ENCODE measurements around the gene TNNI2. TPM values are rescaled to one million over a fixed set of nuclear protein-coding genes. Genes with fewer than 3 reads are reported as not detected.
A peak's percentile ranks its signal among the peaks of the same experiment; 100 is the strongest.
"Not testable (repeated sequence)": the region's sequence is repeated elsewhere in the genome, so short reads cannot be mapped to it uniquely, and the experiment has no call there.

The TNNI2 gene
- not detected for total RNA-seq
- long read RNA-seq, partial matches to known transcripts = 0 of 1 reads
- long read RNA-seq, other reads (novel, unspliced or antisense) = 0 of 1 reads

- peak; percentile 27 for DNase-seq
- ATAC-seq = no peak
- intact Hi-C loops (cut with micrococcal nuclease) = loop anchor here (5.0 kb wide), 1 partner anchor 314 kb away; no protein-coding TSS in a partner anchor
Measured at GRCh38 chr11:1838426-1839144, at the start of gene TNNI2. Gene TNNI2 (plus strand): TSS chr11:1838981. CDS start chr11:1839697, 716 bp downstream.

GRCh38 chr11:1791912-1792311 lies 46.9 kb upstream of the TNNI2 start:
- ATAC-seq (no peak), DNase-seq (no peak)
- intact Hi-C loops (cut with micrococcal nuclease) = no loop called here

- no peak for ATAC-seq
- intact Hi-C loops (cut with micrococcal nuclease) = no loop called here
- no peak for DNase-seq
Measured at GRCh38 chr11:1792461-1792860, 46.3 kb upstream of the TNNI2 start.

DNA sequence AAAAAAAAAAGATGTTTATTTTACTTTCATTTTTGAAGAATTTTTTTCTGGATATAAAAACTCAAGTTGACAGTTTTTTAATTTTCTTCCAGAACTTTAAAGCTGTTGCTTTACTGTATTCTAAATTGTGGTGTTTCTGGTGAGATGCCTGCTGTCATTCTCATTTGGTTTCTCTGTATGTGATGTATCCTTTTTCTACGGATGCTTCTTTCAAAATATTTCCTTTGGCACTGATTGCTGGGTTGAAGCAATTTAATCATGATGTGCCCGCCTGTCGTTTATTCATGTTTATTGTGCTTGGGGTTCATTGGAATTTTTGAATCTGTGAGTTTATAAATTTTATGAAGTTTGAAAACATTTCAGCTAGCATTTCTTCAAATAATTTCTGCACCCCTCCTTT lies 45.7 kb upstream of the TNNI2 start:
- intact Hi-C loops (cut with micrococcal nuclease) = no loop called here
- ATAC-seq (no peak), DNase-seq (no peak)

- no peak for ATAC-seq
- intact Hi-C loops (cut with micrococcal nuclease) = no loop called here
Measured at GRCh38 chr11:1796413-1797011, 42.3 kb upstream of the TNNI2 start.

DNA sequence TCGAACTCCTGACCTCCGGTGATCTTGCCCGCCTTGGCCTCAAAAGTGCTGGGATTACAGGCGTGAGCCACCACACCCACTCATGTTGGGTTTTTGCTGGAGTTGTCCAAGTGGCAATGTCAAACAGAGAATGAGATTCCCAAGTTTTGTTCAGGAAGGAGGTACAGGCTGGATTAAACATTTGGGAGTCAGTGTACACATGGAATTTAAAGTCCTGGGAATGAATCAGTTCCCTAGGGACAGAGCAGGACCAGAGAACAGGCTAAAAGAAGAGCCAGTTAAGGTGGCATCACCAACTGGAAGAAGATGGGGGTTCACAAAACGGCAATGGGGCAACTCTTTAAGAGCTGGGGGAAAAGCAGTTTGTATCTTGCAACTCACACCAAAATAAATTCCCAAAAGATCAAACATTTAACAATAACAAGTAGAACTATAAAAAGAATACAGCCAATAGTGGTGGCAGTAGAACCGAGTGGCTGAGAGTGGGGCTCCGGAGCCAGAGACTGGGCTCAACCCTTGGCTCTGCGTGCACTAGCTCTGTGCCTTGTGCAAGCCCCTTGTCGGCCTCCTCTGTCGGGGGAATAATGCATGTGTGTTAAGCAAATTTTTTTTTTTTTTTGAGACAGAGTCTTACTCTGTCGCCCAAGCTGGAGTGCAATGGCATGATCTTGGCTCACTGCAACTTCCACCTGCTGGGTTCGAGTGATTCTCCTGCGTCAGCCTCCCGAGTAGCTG lies 41.2 kb upstream of the TNNI2 start:
- intact Hi-C loops (cut with micrococcal nuclease) = no loop called here
- DNase-seq (no peak), ATAC-seq (no peak)

More at GRCh38 chr11:1796413-1797011, 42.3 kb upstream of the TNNI2 start:
- DNase-seq = no peak

DNA sequence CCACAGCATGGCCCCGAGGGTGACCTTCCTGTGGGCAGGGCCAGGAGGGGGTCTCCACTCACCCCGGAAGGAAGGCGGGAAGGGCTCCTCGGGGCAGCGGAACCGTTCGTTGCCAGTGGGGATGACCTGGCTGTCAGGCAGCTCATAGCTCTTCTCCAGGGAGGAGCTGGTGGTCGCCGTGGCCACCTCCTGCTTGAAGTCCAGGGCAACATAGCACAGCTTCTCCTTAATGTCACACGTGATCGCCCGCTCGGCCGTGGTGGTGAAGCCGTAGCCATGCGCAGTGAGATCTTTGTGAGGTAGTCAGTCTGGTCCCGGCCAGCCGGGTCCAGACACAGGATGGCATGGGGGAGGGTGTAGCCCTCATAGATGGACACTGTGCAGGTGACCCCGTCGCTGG lies 35.5 kb upstream of the TNNI2 start:
- ATAC-seq (no peak), DNase-seq (no peak)
- intact Hi-C loops (cut with micrococcal nuclease) = no loop called here

DNA sequence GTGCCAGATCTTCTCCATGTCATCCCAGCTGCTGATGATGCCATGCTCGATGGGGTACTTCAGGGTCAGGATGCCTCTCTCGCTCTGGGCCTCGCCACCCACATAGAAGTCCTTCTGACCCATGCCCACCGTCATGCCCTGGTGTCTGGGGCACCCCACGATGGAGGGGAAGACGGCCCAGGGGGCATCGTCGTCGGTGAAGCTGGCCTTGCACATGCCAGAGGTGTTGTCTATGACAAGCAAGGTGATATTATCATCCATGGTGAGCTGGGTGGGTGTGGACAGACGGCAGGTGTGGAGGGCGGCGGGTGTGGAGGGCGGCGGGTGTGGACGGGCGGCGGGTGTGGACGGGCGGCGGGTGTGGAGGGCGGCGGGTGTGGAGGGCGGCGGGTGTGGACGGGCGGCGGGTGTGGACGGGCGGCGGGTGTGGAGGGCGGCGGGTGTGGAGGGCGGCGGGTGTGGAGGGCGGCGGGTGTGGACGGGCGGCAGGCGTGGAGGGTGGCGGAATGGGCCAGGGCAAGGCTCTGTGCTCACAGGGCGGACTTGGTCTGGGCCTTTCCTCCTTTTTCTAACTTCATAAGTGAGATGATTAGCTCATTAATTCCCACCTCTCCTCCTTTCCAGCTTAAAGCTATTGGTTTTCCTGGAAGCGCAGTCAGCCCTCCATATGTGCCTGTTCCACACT lies 34.8 kb upstream of the TNNI2 start:
- ATAC-seq; intact Hi-C loops (cut with micrococcal nuclease); DNase-seq: not testable (repeated sequence)

DNA sequence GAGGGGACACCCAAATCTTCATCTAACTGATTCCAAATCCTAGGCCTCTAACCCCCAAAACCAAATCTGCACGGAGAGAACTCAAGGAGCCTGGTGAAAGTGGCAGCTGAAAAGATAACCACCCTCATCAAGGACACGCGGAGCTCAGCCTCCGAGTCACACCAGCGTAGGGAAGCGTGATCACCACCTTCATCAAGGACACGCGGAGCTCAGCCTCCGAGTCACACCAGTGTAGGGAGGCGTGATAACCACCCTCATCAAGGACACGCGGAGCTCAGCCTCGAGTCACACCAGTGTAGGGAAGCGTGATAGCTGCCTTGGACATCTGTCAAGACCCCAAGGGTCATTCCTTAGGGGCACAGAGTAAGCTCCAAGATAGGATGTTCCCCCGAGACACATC lies 33.3 kb upstream of the TNNI2 start:
- ATAC-seq = no peak
- intact Hi-C loops (cut with micrococcal nuclease) = no loop called here

DNA sequence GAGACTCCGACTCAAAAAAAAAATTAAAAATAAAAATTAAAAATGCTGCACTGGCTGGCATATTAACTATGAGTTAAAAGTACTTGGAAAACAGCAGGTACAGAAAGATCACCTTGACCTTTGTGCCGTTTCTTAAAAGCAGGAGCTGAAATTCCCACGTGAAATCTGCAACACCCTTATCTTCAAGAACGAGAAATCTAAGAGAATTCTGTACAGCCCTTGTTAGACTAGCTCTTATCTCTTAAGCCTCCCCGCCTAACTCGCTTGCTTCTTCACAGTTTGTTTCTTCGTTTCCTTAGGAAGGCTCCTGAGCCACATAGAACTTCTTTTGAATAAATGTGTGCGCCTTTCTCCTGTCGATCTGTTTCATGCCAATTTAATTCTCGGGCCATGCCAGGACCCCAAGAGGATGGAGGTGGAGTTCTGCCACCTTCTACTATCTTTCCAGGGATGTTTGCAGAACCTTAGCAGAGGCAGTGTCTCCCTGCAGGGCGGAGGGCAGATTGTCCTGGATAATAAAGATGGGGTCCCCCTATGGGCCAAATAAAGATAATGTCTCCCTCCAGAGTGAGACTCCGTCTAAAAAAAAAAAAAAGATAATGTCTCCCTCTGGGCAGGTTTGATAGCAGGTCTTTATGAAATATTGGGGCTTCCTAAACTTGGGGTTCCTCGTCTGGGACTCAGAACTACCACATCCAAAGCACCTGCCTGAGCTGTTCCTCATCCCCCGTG lies 31.4 kb upstream of the TNNI2 start:
- DNase-seq (no peak), ATAC-seq (no peak)
- intact Hi-C loops (cut with micrococcal nuclease) = no loop called here

More for the DNA sequence above, 33.3 kb upstream of the TNNI2 start:
- DNase-seq = no peak

GRCh38 chr11:1810761-1811160 lies 28.0 kb upstream of the TNNI2 start:
- intact Hi-C loops (cut with micrococcal nuclease) = no loop called here
- DNase-seq = no peak
- ATAC-seq = peak; percentile 25

GRCh38 chr11:1812274-1812673 lies 26.5 kb upstream of the TNNI2 start:
- no peak for ATAC-seq
- DNase-seq = no peak
- intact Hi-C loops (cut with micrococcal nuclease) = no loop called here

DNA sequence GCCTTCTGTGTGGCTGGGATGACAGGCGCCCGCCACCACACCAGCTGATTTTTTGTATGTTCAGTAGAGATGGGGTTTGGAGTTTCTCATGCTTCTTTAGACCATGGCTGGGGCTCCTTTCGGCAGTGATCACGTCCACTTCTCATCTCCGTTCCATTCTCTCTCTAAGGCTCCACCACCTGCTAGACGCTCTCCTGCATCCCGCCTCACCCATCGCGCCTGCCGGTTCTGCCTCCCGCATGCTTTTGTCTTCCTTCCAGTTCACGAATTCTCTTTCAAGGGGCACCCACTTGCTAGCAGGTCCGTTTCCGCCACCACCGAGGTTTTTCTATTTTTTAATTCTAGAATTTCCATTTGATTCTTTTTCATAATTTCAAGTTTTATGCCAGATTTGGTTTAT lies 26.0 kb upstream of the TNNI2 start:
- no peak for ATAC-seq
- intact Hi-C loops (cut with micrococcal nuclease) = no loop called here

DNA sequence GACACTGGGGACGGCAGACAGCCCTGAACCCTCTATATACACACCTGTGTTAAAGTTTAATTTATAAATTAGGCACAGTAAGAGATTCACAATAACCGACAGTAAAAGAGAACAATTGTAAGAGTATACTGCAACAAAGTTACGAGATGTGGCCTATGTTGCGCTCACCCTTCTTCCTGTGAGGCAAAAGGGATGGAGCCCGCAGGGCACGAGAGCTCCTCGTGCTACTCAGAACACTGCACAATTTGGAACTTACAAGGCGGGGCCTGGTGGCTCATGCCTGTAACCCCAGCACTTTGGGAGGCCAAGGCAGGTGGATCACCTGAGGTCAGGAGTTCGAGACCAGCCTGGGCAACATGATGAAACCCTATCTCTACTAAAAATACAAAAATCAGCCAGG lies 25.4 kb upstream of the TNNI2 start:
- intact Hi-C loops (cut with micrococcal nuclease); ATAC-seq; DNase-seq: not testable (repeated sequence)

More for the DNA sequence above, 26.0 kb upstream of the TNNI2 start:
- DNase-seq = no peak

DNA sequence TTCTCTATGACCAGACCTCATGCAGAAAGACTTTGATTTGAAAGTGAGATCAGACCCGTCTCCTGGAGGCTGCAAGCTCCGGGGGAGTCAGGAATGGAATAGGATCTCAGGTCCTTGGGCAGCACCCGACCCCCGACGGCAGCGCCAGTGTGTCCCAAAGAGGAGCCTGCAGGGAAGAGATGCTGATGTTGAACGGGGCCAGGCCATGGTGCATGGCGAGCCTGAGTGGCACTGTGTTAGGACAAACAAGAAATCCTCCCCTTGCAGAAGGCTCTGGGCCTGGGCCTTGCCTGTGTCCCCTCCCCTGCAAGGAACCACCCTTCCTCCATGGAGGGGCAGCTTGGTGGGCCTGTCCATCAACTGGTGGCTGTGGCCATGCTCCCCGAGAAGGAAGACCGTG lies 24.1 kb upstream of the TNNI2 start:
- intact Hi-C loops (cut with micrococcal nuclease) = no loop called here
- DNase-seq = no peak
- no peak for ATAC-seq

GRCh38 chr11:1815311-1815710 lies 23.5 kb upstream of the TNNI2 start:
- ATAC-seq = no peak
- intact Hi-C loops (cut with micrococcal nuclease) = no loop called here
- no peak for DNase-seq

GRCh38 chr11:1815751-1816150 lies 23.0 kb upstream of the TNNI2 start:
- no peak for ATAC-seq
- intact Hi-C loops (cut with micrococcal nuclease) = no loop called here
- DNase-seq = no peak

GRCh38 chr11:1817000-1817399 lies 21.8 kb upstream of the TNNI2 start:
- no peak for ATAC-seq
- no peak for DNase-seq
- intact Hi-C loops (cut with micrococcal nuclease) = no loop called here

DNA sequence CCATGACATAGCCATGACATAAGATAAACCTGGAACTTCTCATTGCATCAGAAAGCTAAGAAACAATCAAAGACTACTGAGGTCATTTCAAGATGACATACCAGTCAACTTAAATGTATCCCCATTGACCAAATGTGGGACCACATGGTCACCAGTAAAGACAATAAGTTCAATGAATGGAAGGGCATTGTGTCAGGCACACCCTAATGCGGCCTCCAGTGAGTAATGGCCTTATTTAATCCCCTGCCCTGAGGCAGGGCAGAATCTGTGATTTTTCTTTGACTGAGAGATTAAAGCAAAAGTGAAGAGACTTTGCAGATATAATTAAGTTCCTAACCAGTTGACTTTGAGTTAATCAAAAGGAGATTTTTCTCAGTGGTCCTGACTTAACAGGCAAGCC lies 21.3 kb upstream of the TNNI2 start:
- intact Hi-C loops (cut with micrococcal nuclease) = no loop called here
- DNase-seq (no peak), ATAC-seq (no peak)

Data from left ventricle myocardium superior (tissue), 1 donor.